ENCODE data around the gene PEX11G. TPM values are rescaled to one million over a fixed set of nuclear protein-coding genes. Genes with fewer than 3 reads are reported as not detected.

The PEX11G gene
- total and polyA plus RNA-seq, 2 of the 8 experiments (the other 6 are each of a cell fraction or from before 2014, with no cell fraction given): 2.1 to 4.3 TPM

- Histone ChIP-seq H2AK5ac (ENCODE audit: low read depth, low read length) (no peak overlapping the region; the same call in 1 of the 2 replicates), H2BK12ac (ENCODE audit: low read depth, low read length) (peak overlapping the region; percentile 92), H3K79me1 (ENCODE audit: low read depth, low read length) (no peaks in the 10 kb centered on the region), H4K5ac (ENCODE audit: insufficient read length, low read depth, low read length) (peak overlapping the region; percentile 22), H3K27me3 (replicated peaks in 1 of 4; ENCODE audit: control insufficient read depth in 3 of 4, extremely low read depth in 1 of 4, insufficient read depth in 3 of 4, low read length in 3 of 4) (peaks cover 0 to 2% (median 0%) of the 10 kb centered on the region in 4 experiments; a peak in 3 of 7 replicates), H3K4me1 (replicated peaks in 1 of 4; ENCODE audit: control insufficient read depth in 3 of 4, insufficient read depth in 4 of 4, low read length in 3 of 4) (peaks cover 0 to 15% (median 12%) of the 10 kb centered on the region in 4 experiments; a peak in 6 of 7 replicates), H4K20me1 (replicated peaks in 1 of 2; ENCODE audit: control insufficient read depth in 1 of 2, insufficient read depth in 2 of 2, low read length in 2 of 2) (no peaks in the 10 kb centered on the region), H2AFZ (ENCODE audit: low read length) (no peak overlapping the region), H3K4me3 (ENCODE audit: extremely low read depth in 1 of 4, insufficient read depth in 2 of 4, low read depth in 3 of 4, low read length in 4 of 4) (peak overlapping the region in 1 of 4 experiments; percentile 57; a peak in 1 of 8 replicates), H2BK5ac (ENCODE audit: low read depth, low read length) (peak overlapping the region; percentile 66; the same call in 1 of the 2 replicates), H3K27ac (ENCODE audit: low read depth, low read length) (no peak overlapping the region), H3K9me3 (ENCODE audit: insufficient read depth in 2 of 2, low read depth in 1 of 2, low read length in 1 of 2) (no peaks in the 10 kb centered on the region), H3K14ac (ENCODE audit: insufficient read length) (peak overlapping the region; percentile 87), H4K8ac (ENCODE audit: extremely low read depth, insufficient read depth, low read length) (no peak overlapping the region; the same call in 1 of the 2 replicates), H2BK15ac (ENCODE audit: low read length) (peak overlapping the region; percentile 25; the same call in 1 of the 2 replicates), H3K9ac (replicated peaks in 1 of 4; ENCODE audit: extremely low read depth in 1 of 4, low read depth in 3 of 4, low read length in 3 of 4) (peak overlapping the region in 1 of 4 experiments; percentile 67; a peak in 2 of 7 replicates), H3K79me2 (ENCODE audit: control insufficient read depth in 1 of 2, insufficient read depth in 2 of 2, low read length in 2 of 2) (no peaks in the 10 kb centered on the region), H3K4me2 (ENCODE audit: insufficient read depth in 1 of 2, low read depth in 2 of 2, low read length in 2 of 2) (peak overlapping the region; percentile 60 to 85), H2BK20ac (ENCODE audit: low read length) (peak overlapping the region; percentile 48; the same call in 1 of the 2 replicates), H2BK120ac (replicated peaks; ENCODE audit: low read depth, low read length) (no peak overlapping the region), H3K36me3 (ENCODE audit: control insufficient read depth in 2 of 4, insufficient read depth in 4 of 4, low read length in 3 of 4) (no peaks in the 10 kb centered on the region), H3K23ac (ENCODE audit: insufficient read length) (no peak overlapping the region), H3K18ac (ENCODE audit: extremely low read depth, low read length) (no peak overlapping the region), H4K91ac (replicated peaks; ENCODE audit: insufficient read length, low read length) (peak overlapping the region; percentile 72), H3K4ac (replicated peaks; ENCODE audit: insufficient read length, low read depth, low read length) (peak overlapping the region; percentile 94), H3K23me2 (ENCODE audit: low read depth, low read length) (no peaks in the 10 kb centered on the region; the same call in 1 of the 2 replicates), H3K56ac (replicated peaks; ENCODE audit: insufficient read length, low read depth, low read length) (no peak overlapping the region)
- 86% methylated on average over 15 of the region's 17 CpGs; no CpG with 5 or more reads in 1 of the 2 experiments for WGBS, 2 experiments (ENCODE audit: extremely low coverage in 1 of 2, insufficient coverage in 1 of 2, insufficient read length in 1 of 2, insufficient replicate concordance in 2 of 2, low coverage in 1 of 2, low lambda C conversion rate in 2 of 2, missing lambda C conversion rate in 1 of 2)
- TF ChIP-seq CBX8 (IDR thresholded peaks at IDR 0.05; ENCODE audit: borderline replicate concordance, low read depth, low read length): no peak
- TF ChIP-seq, protein P1, sequence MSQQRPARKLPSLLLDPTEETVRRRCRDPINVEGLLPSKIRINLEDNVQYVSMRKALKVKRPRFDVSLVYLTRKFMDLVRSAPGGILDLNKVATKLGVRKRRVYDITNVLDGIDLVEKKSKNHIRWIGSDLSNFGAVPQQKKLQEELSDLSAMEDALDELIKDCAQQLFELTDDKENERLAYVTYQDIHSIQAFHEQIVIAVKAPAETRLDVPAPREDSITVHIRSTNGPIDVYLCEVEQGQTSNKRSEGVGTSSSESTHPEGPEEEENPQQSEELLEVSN (IDR thresholded peaks at IDR 0.05): no peak
- no peak for TF ChIP-seq KDM1A (IDR thresholded peaks at IDR 0.05; ENCODE audit: borderline replicate concordance, low read length)
- no peak for TF ChIP-seq CBX5 (IDR thresholded peaks at IDR 0.05; ENCODE audit: low read depth, low read length)
- no peak for TF ChIP-seq CHD2 (IDR thresholded peaks at IDR 0.05; ENCODE audit: low read length)
- TF ChIP-seq BRCA1 (IDR thresholded peaks at IDR 0.05; ENCODE audit: low read depth, low read length): no peak
- TF ChIP-seq YY1 (IDR thresholded peaks at IDR 0.05; ENCODE audit: low read depth, low read length): no peak
- no peak for TF ChIP-seq EZH2 (IDR thresholded peaks at IDR 0.05; ENCODE audit: low read depth, low read length, severe bottlenecking)
- FAIRE-seq (no peak), DNase-seq (ENCODE audit: low read depth in 1 of 2, low spot score in 2 of 2) (no peak)
- CTCF ChIA-PET (ENCODE audit: partially characterized antibody): interaction anchor here (1.0 to 2.1 kb wide), 2 partner anchors 14 to 26 kb away, joined by 3 to 10 read pairs; a partner anchor contains a TSS
- POLR2A ChIA-PET (ENCODE audit: partially characterized antibody): interaction anchor here (1.3 to 1.4 kb wide), 4 partner anchors 11 to 51 kb away, joined by 3 to 4 read pairs (median 4); a partner anchor contains a TSS
Measured at GRCh38 chr19:7483720-7484201, 5.1 kb downstream of the PEX11G start.
